ENCODE results near the gene CDYL2.

DNA sequence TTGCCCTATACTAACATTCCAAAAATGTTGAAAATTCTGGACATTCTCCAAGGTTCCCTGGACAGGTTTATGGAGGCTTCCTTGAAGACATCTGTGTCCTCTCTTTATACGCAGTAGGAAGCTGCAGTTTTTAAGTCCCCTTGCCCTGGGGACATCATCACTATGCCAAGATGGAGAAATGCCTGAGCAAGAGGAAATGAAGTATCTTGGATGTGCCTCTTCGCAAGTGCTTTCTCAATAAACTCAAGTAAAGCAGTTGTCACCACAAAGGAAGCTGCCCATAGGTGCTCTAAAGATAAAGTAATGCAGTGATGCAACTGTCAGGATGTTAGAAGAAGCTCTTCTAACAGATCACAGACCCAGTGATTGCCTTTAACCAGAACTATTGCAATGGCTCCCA is 71.0 kb downstream of the CDYL2 start:
- no peak for TF ChIP-seq POLR2AphosphoS5 (IDR thresholded peaks at IDR 0.05; ENCODE audit: low read depth, low read length)
- no peak for TF ChIP-seq REST (IDR thresholded peaks at IDR 0.05; ENCODE audit: insufficient read depth in 1 of 2, low read depth in 2 of 2, low read length in 2 of 2)
- no peak for TF ChIP-seq TAF1 (IDR thresholded peaks at IDR 0.05; ENCODE audit: borderline replicate concordance, insufficient read depth, low read length)
- TF ChIP-seq FOXP2 (optimal IDR thresholded peaks at IDR 0.05; ENCODE audit: borderline replicate concordance, extremely low read depth, extremely low read length, insufficient read depth), result no peak
- TF ChIP-seq SIN3A (IDR thresholded peaks at IDR 0.05; ENCODE audit: borderline replicate concordance, insufficient read depth, low read length), result no peak
